VCaP (cell line): ENCODE data around the gene TMLHE.
"Not testable (repeated sequence)": the region's sequence is repeated elsewhere in the genome, so short reads cannot be mapped to it uniquely, and the experiment has no call there.

Source experiments
- H3K27ac ChIP-seq: fragments of 450-650 bp; 2 replicates; pipeline ENCODE4 v1.5.1; 2017
- CTCF ChIP-seq: fragments of 450-650 bp; conservative IDR thresholded peaks from 2 replicates; pipeline ENCODE4 v1.5.1; 2017; ENCODE audit warnings: mild to moderate bottlenecking, moderate library complexity

The TMLHE gene

GRCh38 chrX:155544881-155545280 is 67.9 kb downstream of the TMLHE start:
- no peak overlapping the region for H3K27ac ChIP-seq

DNA sequence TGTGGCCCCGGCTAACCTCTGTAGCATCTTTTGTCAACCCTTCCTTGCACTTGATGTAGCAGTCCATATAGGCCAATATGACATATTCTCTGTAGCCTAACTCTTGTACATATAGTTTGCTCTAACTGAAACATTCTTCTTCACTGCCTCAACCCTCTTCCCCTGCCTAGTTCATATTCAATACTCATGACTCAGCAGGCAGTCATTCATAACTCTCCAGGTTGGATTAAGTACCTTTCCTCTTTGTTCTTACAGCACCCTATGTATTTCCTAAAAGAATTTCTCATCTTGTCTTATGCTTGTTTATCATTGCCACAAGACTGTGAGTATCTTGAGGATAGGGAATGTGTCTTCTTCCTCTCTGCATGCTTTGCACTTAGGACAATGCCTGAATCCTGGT is 76.9 kb downstream of the TMLHE start:
- no peak for TF ChIP-seq CTCF
- no peak overlapping the region for H3K27ac ChIP-seq

More at GRCh38 chrX:155544881-155545280, 67.9 kb downstream of the TMLHE start:
- TF ChIP-seq CTCF, result no peak

DNA sequence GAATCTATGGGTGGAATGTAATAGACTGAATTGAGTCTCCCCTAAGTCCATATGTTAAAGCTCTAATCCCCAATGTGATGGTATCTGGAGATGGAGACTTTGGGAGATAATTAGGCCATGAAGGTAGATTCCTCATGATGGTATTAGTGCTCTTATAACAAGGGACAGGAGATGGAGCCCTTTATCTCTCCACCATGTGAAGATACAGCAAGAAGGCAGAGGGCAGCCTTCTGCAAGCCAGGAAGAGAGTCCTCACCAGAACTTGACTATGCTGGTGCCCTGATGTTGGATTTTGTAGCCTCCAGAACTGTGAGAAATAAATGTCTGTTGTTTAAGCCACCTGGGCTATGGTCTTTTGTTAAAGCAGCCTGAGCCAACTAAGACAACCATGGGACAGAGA is 78.0 kb downstream of the TMLHE start:
- H3K27ac ChIP-seq, result no peak overlapping the region
- TF ChIP-seq CTCF, result 0 out of 2 replicates have a peak, but pooled peaks have one; percentile 19

- H3K27ac ChIP-seq, result not testable (repeated sequence)
Measured at GRCh38 chrX:155527023-155527422, 85.7 kb downstream of the TMLHE start.

DNA sequence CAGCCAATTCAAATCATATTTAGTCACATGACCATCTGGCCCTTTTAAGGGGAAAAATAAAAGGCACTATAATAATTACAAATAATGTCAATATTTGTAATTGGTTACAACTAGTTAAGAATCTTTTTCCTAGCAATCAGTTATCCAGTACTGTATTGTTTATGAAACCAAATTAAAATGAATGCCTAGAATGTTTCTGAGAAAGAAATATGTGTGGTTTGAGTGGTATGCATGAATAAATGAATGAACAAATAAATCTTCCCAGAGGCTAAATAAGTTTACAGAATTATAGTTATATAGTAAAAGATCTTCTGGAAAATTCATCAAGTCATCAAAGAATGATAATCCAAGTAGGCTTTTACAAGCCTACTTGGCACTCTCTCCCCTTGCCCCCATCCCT is 98.5 kb downstream of the TMLHE start:
- TF ChIP-seq CTCF, result no peak
- H3K27ac ChIP-seq, result no peak overlapping the region

DNA sequence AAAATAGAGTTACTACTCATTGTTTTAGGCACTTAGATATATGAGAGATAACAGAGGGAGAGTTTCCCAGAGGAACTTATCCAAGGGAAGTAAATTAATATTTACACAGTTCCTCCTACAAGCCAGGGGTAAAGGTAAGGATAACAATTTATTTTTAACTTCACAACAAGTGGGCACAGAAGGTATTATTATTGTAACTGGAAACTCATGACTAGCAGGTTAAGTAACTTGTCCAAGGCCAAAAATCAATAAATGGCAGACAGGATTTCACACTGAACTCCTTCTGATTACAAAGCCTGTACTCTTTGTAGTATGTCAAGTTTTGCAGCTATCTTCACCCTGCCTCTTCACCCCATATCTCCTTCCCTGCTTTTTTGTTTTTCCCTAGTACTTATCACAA is 107.5 kb downstream of the TMLHE start:
- peak overlapping the region; percentile 36 for H3K27ac ChIP-seq
- no peak for TF ChIP-seq CTCF

- H3K27ac ChIP-seq, result not testable (repeated sequence)
Measured at GRCh38 chrX:155495134-155495533, 117.6 kb downstream of the TMLHE start.

- not testable (repeated sequence) for H3K27ac ChIP-seq
Measured at GRCh38 chrX:155491421-155491820, 121.3 kb downstream of the TMLHE start.

DNA sequence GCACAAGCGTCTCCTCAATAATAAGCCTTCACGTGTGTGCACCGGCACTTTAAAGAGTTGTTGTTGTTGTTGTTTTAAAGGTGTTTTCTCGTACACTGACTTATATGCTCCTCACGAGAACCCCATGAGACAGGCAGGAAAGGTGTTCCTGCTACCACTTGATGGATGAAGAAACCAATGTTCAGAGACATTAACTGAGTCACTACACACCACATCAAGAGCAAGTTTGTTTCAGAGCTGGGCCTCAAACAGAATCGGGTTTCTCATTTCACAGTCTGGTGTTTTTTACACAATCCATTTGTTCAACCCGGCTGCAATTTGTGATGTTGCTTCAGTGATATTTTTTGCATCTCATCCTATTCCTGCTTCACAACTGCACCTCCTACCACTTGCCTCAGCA is 135.6 kb downstream of the TMLHE start:
- not testable (repeated sequence) for H3K27ac ChIP-seq

DNA sequence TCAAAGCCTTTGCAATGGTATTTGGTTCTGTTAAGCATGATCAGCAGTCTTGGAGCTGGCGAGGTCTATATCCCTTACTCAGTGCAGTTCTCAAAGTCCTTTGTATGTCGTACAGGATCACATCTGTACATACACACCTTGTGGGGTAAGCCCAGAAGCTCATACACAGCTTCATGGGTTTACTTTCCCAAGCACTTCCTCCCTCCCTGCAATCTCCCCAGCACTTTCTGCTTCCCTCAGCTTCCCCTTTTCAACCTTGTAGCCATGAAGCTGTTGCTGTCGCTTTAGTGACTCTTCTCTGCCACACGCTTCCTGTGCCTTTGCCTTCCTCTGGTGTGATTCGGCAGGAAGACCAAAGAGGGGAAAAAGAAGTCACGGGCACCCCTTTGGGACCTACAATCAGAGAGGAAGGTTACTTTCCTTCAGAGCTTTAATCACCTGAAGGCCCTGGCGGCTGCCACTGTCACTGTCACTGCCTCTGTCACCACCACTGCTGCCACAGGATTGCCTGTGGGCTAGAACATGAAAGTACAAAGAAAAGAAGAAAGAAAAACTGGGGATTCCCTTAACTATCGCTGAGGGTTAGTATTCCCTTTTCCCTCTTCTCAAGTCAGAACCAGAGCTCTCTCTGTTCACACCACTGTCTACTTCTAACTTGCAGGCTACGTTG is 146.3 kb downstream of the TMLHE start:
- not testable (repeated sequence) for H3K27ac ChIP-seq

DNA sequence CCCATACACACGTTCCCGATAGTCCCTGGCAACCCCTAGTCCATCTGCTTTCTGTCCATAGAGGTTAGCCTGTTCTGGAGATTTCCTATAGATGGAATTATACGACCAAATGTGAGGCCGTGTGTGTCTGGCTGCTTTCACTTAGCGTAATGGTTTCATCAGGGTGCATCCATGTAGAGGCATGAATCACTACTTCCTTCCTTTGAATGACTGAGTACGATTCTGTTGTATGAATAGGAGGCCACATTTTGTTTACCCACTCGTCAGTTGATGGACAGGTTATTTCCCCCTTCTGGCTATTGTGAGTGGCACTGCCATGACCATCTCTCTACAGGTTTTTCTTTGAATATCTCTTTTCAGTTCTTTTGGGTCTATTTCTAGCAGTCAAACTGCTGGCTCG is 152.3 kb downstream of the TMLHE start:
- not testable (repeated sequence) for H3K27ac ChIP-seq

- H3K27ac ChIP-seq, result not testable (repeated sequence)
Measured at GRCh38 chrX:155458471-155458870, 154.3 kb downstream of the TMLHE start, which contains the start of gene F8A3. Gene F8A3, minus strand, starts transcription at chrX:155458620. Its CDS starts 20 bp downstream, at chrX:155458600.

GRCh38 chrX:155457761-155458447 is 154.8 kb downstream of the TMLHE start:
- H3K27ac ChIP-seq, result not testable (repeated sequence)
